Measurements from ENCODE around the gene TSPAN17.

Gene TSPAN17

DNA sequence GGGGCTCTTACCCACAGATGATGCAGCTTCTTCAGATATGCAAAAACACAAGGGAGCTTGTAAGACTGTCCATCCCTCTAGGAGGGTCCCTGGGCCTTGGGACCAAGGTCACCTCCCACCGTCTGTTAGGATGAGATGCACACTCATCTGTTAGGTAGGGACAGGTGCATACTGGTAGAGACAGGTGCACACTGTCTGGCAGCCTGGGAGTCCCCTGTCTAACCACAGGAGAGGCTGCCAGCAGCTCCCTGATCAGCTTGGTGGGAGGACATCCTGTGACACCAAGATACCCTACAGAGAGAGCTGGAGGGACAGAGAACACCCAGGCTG lies 13.2 kb downstream of the TSPAN17 start:
- no peak for DNase-seq (ENCODE audit: low read depth)

DNA sequence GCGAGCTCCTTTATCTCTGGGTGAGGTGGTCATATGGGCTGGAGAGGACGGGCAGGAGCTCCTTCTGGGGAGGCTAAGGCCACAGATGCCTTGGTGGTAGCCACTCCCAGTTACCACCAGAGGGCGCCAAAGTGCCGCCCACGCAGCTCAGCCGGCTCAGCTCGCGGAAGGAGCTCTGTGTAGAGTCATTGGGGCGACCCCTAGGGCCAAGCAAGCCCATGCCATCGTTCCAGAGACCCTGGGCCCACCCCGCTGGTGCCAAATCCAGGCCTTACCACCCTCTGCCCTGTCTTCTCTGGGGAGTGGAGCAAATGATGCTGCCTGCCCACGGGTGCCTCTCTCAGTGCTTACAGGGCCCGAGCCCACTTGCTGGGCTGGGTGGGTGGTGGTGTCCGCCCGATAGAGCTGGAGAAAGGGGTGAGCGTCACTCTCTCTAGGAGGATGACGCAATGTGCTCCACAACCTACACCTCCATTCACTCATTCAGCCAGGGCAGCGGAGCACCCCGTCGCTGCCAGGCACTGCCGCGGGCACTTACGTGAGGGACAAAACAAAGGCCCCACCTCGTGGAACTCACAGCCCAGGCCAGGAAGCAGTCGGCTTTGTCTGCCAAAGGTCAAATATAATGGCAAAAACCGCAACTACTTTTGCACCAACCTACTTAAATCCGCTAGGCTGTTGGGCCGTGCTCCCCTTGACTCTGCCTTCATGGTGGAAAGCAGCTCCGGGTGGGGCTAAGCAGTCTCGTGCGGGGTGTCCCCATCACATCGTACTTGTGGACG lies 13.8 kb downstream of the TSPAN17 start:
- peak; percentile 44 for DNase-seq (ENCODE audit: low read depth)

GRCh38 chr5:176661676-176662075 lies 14.4 kb downstream of the TSPAN17 start:
- DNase-seq (ENCODE audit: low read depth): no peak

GRCh38 chr5:176662371-176663333 lies 15.4 kb downstream of the TSPAN17 start:
- no peak for DNase-seq (ENCODE audit: low read depth)

DNA sequence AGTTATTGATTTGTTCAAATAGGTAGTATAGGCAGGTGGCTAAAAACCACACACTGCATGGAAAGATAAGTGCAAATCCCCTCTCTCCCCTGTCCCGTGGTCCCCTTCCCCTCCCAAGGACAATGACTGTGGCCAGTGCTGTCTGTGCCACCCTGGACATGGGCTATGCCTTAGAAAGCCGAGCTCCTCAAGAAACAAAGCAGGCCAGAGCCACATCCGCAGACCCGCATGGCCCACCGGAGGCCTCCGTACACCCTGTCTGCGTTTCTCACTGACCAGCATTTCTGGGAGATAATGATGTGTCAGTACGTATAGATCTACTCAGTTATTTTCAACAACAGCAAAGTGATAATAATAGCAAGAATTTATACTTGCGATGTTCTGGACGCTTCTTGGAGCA lies 16.3 kb downstream of the TSPAN17 start:
- no peak for DNase-seq (ENCODE audit: low read depth)

DNA sequence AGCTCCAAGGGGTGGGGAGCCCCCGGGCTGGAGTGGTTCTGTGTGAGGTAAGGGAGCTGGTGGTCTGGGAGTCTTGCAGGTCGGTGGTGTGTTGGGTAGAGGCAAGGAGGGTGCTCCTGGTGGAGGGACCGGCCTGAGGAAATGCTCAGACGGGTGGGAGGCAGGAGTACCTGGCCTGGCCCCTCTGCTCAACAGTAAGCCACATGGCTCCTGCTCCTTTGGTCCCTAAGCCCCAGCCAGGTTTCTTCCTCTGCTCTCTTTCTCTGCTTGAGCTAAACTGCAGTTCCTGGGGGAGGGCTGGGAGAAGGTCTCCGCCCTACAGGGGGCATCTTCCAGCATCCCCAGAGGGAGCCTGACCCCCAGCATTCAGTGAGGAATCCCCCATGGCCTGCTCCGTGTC lies 17.2 kb downstream of the TSPAN17 start:
- no peak for DNase-seq (ENCODE audit: low read depth)

DNA sequence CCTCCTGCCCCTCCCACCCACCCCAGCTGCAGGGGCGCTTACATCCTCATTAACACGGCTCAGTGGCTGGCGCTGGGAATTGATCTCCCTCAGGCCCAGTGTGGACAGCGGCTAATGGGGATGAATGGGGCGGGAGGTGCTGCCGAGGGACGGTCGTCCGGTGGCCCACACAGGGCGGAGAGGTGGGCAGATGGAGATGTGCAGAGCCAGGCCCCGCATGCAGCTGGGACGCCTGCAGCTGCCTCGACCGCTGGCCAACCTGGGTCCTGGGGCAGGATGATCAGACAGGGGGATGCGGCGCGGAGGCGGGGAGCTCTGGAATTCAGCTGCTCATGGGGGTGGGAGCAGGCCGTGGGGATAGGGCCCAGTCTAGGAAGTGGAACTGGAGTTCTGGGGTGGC lies 17.6 kb downstream of the TSPAN17 start:
- DNase-seq (ENCODE audit: low read depth): no peak

DNA sequence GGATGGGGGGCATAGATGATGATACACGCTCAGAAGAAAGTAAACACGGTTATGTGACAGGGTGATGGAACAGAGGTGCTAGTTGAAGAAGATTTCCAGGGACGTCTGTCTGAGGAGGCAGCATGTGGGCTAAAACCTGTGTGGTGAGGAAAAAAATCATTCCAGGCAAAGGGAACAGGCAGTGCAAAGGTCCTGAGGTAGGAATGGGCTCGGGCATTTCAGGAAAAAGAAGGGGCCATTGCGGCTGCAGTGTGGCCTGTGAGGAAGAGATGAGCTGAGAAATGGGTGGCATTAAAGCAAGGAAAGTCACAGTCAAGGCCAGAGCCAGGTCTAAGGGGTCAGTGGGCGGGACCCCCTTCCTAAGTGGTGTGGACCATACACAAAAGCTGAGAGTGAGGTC lies 18.2 kb downstream of the TSPAN17 start:
- DNase-seq (ENCODE audit: low read depth): no peak

DNA sequence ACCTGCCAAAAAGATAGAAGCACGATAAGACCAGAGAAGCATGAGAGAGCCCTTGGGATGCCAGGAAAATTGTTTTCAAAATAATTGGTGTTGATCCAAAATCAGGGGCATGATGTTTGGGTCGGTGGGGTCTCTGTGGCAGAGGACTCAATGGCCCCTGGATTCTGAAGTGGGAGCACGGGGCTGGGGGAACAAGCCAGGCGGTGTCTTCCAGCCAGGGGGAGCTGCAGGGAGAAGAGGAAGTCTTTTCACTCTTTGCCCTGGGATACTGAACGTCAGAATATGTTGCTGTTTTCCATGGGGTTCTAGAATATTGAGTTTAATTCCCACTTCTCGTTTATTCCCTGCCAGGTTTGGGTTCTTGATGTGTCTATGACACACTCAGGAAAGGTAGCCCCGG lies 20.4 kb downstream of the TSPAN17 start:
- no peak for DNase-seq (ENCODE audit: low read depth)

- DNase-seq (ENCODE audit: low read depth): no peak
Measured at GRCh38 chr5:176670449-176670848, 23.2 kb downstream of the TSPAN17 start.

DNA sequence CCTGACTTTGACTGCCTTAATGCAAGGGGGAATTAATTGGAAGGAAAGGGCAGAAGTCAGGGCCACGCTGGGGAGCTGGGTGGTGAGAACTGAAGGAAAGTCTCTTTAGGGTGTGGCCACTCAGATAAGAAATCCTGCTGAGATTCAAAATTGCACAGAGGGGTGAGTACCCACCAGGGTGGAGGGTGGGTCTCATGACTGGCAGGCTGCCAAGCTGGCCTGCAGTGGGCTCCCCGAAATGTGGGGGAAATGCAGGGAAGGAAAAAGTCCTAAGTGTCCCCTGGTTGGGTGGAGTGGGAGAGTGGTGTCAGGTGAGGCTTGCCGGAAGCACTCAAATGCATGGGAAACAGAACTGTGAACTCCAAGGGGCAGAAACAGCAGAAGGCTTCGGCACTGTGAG lies 24.1 kb downstream of the TSPAN17 start:
- DNase-seq (ENCODE audit: low read depth): no peak

GRCh38 chr5:176671890-176672747 lies 24.8 kb downstream of the TSPAN17 start:
- no peak for DNase-seq (ENCODE audit: low read depth)

- no peak for DNase-seq (ENCODE audit: low read depth)
Measured at GRCh38 chr5:176673651-176674583, 26.6 kb downstream of the TSPAN17 start.

- no peak for DNase-seq (ENCODE audit: low read depth)
Measured at GRCh38 chr5:176674799-176675198, 27.5 kb downstream of the TSPAN17 start.

- DNase-seq (ENCODE audit: low read depth): no peak
Measured at GRCh38 chr5:176675676-176676360, 28.5 kb downstream of the TSPAN17 start.

- peak; percentile 8 for DNase-seq (ENCODE audit: low read depth)
Measured at GRCh38 chr5:176676361-176676824, 29.1 kb downstream of the TSPAN17 start.

GRCh38 chr5:176677209-176677939 lies 30.1 kb downstream of the TSPAN17 start:
- no peak for DNase-seq (ENCODE audit: low read depth)

GRCh38 chr5:176678584-176678983 lies 31.3 kb downstream of the TSPAN17 start:
- no peak for DNase-seq (ENCODE audit: low read depth)

DNA sequence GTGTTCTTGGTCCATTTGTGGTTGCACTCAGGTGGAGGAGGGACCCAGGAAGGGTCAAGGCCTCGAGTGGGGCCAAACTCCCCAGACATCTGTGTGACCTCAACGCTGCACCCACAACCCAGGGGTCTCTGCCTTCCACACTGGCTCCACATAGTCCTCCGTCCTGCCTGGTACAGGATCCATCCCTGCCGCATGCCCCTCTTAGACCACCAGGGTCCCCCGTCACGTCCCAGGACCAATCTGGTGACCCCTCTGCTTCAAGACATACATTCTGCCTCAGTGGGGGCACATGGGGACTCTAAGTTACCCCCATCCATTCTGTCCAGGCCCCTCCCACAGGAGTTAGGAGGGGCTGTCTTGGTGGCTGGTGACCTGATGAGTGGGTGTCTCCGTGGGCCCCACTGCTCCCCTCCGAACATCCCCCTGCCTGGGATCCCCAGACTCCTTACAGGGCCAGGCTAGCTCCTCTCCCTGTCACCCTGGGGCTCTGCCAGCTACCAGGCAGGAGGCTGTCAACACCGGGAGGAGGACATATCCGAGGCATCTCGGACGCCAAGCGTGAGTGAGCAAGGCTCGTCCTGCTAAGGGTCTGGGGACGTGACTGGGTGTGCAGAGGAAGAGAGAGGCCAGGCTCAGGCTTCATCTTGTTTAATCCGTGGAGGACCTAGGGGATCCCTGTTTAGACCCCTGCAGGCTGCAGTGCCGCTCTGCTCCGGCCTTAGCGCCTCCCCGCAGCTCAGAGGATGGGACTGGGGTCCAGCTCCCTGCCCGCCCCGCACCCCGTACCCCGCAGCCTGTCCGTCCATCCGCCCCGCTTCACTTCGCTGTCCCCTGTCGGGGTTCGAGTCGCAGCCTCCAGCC lies 32.3 kb downstream of the TSPAN17 start:
- DNase-seq (ENCODE audit: low read depth): no peak

Data from CMK (cell line).